ENCODE data around the gene DNAJC1.

Gene DNAJC1

DNA sequence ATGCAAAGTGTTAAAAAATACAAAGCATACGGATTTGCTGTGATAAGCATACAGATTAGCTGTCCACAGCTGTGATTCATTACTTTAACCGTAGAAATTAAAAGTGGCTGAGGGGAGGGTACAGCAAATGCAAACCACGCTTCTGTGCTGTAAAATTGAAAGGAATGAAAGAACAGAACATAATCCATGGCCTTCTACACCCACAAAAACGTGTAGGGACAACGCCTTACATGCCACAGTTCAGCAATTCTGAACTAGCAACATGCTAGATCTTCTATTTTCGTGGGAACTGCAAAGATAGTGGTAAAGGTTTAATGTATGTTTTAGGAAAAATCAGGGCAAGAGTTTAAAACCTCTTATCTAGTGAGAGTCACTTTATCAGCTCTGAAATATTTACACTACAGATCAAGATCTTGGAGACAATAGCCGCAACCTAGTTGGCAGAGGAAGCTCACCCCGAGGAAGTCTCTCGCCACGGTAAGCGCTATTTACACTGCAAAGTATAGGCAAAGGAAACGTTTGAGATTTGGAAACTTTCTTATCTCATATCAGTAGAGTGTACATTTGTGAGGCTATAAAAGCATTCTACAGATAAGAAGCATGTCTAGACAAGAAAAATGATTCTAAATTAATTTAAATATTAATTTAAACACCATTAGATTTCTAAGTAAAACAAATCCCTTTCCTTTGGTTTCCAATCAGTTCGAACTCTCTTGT, 275.9 kb downstream of the DNAJC1 start:
- no peak overlapping the region for H3K4me3 Mint-ChIP-seq
- no peaks in the 10 kb centered on the region for H3K27me3 Mint-ChIP-seq (ENCODE audit: low read depth, poor library complexity)
- H3K36me3 Mint-ChIP-seq (ENCODE audit: low read depth) = peaks cover 47% of the 10 kb centered on the region
- no peak for DNase-seq
- TF ChIP-seq CTCF (IDR thresholded peaks at IDR 0.05) = no peak
- H3K27ac Mint-ChIP-seq = no peak overlapping the region
- H3K9me3 Mint-ChIP-seq = no peaks in the 10 kb centered on the region
- H3K4me1 Mint-ChIP-seq = peaks cover 40% of the 10 kb centered on the region

DNA sequence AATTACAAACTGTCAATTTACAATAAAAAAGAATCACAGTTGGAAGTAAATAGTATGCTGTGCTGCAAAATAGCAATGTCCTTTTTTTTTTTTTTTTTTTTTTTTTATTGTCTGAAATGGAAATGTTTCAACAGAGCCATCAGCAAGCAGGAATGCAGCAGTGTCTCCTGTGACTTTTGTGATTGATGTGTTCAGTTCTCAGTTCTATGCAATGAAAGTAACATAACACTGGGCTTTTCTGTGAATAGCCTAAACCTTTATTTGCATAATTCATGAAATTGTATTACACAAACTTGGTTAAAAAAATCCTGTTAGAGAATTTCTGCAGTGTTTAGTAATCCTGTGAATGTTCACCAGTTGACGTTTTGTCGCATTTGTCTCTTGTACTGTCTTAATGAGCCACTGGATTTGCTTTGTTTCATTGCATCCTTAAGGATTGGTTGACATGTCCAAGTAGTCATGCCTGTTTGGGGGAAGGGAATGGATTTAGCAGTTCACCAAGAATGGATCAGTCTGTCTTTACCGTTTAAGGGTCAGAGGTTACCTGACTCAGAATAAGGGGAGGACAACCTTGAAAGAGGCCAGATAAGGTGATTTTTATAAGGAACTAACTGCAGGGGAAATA, 276.8 kb downstream of the DNAJC1 start:
- Mint-ChIP-seq H3K4me3 (no peak overlapping the region), H3K27me3 (ENCODE audit: low read depth, poor library complexity) (no peaks in the 10 kb centered on the region), H3K9me3 (no peaks in the 10 kb centered on the region), H3K4me1 (peaks cover 32% of the 10 kb centered on the region), H3K27ac (peak overlapping the region; percentile 4), H3K36me3 (ENCODE audit: low read depth) (peaks cover 47% of the 10 kb centered on the region)
- no peak for DNase-seq
- no peak for TF ChIP-seq CTCF (IDR thresholded peaks at IDR 0.05)

- Mint-ChIP-seq H3K27me3 (ENCODE audit: low read depth, poor library complexity) (no peaks in the 10 kb centered on the region), H3K4me3 (no peak overlapping the region), H3K27ac (peak overlapping the region; percentile 80), H3K9me3 (no peaks in the 10 kb centered on the region), H3K36me3 (ENCODE audit: low read depth) (peaks cover 47% of the 10 kb centered on the region), H3K4me1 (peaks cover 30% of the 10 kb centered on the region)
- no peak for DNase-seq
- TF ChIP-seq CTCF (IDR thresholded peaks at IDR 0.05) = no peak
These were observed 278.7 kb downstream of the DNAJC1 start for GRCh38 chr10:21724687-21725367.

DNA sequence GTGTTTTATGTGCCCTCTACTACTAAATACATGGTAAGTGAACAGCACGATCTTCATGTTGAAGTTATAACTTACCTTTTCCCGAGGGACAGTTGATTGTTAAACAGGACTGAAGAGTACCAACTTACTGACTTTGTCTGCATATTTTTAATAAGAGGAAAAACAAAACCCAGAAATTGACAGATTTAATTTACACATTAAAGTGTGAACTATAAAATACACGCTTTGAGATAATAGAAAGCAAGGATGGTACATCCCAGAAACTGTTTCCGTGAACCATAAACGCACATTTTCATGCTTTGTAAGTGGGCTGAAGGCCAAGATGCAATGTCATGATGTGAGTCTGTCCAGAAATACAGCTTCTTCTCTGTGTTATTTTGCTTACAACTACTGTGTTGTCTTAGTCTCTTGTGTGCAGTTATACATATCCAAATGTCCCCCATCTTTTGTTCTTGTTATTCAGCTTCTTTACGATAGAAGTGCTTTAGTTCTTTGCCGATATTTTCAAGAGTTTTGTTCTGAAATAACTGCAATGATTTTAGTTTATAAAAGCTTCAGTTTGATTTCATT, 279.4 kb downstream of the DNAJC1 start:
- no peak for DNase-seq
- Mint-ChIP-seq H3K4me1 (peaks cover 30% of the 10 kb centered on the region), H3K9me3 (no peaks in the 10 kb centered on the region), H3K4me3 (no peak overlapping the region), H3K36me3 (ENCODE audit: low read depth) (peaks cover 45% of the 10 kb centered on the region), H3K27me3 (ENCODE audit: low read depth, poor library complexity) (no peaks in the 10 kb centered on the region), H3K27ac (peak overlapping the region; percentile 80)
- TF ChIP-seq CTCF (IDR thresholded peaks at IDR 0.05) = no peak

DNA sequence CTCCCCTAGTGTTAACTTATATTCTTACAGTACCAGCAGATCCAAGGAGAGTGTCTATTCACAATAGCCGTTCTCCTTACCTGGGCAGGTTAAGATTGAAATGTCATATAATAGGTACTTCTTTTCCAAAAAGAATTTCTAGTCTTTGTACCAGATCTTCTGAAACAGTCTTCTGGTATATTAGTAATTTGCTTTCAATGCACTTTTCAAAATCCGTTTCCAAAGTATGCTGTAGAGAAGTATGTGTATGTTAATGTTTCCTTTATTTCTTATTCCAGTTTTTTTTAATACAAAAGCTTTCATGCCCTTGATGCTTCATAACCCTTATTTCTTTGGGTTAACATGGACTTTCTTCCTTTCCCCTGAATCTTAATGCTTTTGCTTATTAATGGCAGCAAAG, 281.3 kb downstream of the DNAJC1 start:
- TF ChIP-seq CTCF (IDR thresholded peaks at IDR 0.05) = no peak
- no peak overlapping the region for H3K4me3 Mint-ChIP-seq
- H3K27me3 Mint-ChIP-seq (ENCODE audit: low read depth, poor library complexity) = no peaks in the 10 kb centered on the region
- DNase-seq = no peak
- H3K36me3 Mint-ChIP-seq (ENCODE audit: low read depth) = peaks cover 42% of the 10 kb centered on the region
- H3K9me3 Mint-ChIP-seq = no peaks in the 10 kb centered on the region
- peaks cover 22% of the 10 kb centered on the region for H3K4me1 Mint-ChIP-seq
- no peak overlapping the region for H3K27ac Mint-ChIP-seq
